SW 1271 (cell line): ENCODE measurements around the gene DCLK2.

Experiments used
- DNase-seq, 2 experiments: peaks; one replicate each; lab custom pipeline; 2025; lab: John Stamatoyannopoulos, UW

Gene DCLK2

DNA sequence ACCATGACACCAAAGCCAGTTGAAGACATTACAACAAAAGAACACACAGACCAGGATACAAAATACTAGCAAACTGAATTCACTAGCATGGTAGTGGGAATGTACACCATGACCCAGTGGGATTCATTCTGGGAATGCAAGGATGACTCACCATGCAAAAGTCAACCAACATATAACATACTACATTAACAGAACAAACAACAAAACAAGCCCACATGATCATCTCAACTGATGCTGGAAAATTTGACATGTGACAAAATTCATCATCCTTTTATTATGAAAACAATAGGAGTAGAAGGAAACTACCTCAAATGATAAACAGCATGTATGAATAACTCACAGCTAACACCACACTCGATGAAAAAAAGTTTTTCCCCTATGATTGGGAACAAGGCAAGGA, 190.2 kb downstream of the DCLK2 start:
- DNase-seq: no peak

DNA sequence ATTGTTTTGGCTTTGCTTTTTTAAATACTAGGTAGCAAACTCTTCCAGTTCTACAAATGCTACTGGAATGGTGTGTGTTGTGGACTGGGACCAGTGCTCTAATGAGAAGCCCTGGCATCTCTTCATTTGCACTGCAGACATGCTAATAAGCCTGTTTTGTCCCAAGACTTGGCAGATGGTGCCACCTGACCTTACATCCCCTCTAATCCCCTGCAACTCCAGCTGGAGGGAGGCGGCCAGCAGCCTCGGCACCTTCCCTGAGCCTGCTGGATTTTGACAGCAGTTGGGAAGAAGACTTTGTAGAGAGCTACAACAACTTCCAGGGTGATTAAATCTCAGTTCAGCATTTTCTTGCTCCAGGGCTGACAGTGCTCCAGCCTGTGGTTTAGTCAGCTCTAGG, 200.0 kb downstream of the DCLK2 start:
- no peak for DNase-seq

DNA sequence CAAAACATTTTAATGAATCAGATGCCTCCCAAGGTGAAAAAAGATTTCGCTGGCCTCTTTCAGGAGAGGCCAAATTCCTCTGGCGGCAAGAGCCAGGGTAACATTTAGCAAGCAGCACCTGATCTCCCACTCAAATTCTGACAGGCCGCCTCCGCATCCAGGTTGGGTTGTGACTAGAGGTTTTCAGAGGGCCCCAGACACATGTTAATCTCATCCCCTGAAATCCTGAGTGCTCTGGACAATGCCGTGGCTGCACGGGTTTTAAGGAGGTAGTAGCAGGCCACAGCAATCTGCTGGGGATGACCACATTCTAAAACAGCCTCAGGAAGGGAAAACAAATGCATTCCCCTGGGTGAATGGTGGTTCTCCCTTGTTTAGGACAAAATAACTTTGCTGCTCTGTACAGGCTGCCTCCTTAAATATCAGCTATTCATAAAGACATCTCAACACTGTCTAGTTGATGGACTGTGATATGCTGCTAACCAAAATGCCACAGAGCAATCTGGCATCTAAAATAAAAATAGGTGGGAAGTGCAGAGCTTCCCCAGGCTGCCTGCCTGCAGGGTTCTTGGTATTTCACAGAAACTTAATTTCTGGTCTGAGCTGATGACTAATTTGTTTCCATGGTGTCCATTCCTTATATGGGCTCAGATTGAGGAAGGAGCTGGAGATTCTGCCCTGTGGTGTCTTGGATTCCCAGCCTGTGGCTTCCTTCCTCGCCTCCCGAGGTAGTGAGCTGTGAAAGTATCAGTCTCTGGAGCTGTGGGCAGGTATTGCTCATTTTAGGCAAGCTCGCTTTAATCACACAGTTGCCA, 202.0 kb downstream of the DCLK2 start:
- DNase-seq: no peak

DNA sequence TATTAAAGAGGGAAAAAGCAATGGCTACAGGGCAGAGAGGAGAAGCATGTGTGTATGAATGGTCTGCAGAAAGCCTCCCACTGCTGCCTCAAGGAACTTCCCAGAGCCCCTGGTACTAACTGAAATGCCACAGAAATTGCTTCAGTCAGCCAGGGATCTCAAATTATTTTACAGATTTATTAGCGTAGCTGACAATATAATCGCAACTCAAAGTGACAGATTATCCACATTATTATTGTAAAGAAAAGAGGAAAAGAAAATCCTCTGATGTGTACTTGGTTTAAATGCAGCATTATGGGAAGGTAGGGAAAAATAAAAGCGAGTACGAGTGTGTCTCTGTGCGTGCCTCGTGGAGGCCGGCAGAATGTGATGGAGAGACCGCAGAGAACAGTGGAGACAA, 202.7 kb downstream of the DCLK2 start:
- DNase-seq: no peak

DNA sequence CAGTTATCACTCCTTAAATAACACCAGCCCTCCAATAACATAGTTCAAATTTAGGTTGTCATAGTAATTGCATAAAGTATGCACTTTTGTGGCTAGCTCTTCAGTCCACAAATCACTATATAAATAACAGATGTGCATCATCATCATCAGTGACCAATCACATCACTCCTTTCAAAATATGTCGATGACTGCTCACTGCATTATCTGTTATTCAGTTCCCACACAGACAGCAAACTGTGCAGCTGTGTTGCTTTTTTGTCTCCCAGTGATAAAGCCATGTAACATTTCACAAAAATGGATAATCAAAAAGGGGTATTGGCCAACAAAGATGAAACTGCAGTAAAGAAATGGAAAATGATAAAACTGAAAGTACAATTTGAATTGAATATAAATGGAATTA, 205.4 kb downstream of the DCLK2 start:
- DNase-seq: no peak

DNA sequence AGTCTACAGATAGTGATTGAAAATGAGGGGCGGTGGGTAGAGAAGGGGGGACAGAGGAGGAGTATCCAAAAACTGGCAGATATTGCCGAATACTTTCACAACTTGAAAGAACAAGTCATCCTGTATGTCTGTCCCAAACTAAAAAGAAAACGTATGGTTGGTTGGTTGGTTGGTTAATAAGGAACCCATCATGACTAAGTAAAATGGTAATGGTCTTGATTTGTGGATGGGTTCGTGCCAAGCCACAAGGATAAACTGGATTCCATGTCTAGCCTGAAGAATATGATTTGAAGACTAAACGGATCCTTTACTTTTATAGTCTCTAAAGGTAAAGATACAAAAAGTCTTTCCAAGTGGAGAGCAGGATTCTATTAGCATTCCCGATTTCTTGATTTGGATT, 208.4 kb downstream of the DCLK2 start:
- DNase-seq: no peak

DNA sequence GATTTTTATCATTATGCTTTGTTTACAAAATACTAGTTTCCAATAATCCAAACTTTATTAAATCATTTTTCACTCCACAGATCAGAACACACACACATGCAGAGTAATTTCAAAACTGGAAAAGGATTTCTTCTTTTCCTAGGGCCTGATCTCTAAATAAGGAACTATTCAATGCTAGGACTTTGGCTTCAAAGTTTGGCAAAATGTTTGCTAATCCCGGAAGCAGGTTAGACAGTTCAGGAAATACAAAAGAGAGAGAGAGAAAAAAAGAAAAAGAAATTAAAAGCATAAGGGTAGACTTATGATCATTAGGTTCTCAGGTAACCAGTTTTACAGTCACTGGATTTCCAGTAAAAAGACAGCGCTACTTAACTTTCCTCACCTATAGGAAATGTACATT, 211.0 kb downstream of the DCLK2 start:
- DNase-seq: no peak

DNA sequence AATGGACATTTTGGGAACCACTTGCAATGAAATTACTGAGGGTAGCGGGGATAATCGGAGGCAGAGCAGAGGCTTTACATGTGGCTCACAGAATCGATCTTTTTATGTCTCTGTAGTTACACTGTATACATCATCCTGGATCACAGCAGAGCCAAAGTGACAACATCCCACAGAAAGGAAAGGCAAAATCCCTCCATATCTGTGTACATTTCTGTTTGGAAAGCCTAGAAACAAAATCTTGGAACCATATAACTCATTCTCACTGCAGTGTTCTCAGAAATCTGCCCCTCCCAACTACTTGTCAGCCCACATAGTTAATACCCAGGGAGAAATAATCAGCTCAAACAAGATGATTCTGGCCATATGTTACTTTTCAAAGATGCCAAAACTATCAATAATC, 211.6 kb downstream of the DCLK2 start:
- DNase-seq: no peak

DNA sequence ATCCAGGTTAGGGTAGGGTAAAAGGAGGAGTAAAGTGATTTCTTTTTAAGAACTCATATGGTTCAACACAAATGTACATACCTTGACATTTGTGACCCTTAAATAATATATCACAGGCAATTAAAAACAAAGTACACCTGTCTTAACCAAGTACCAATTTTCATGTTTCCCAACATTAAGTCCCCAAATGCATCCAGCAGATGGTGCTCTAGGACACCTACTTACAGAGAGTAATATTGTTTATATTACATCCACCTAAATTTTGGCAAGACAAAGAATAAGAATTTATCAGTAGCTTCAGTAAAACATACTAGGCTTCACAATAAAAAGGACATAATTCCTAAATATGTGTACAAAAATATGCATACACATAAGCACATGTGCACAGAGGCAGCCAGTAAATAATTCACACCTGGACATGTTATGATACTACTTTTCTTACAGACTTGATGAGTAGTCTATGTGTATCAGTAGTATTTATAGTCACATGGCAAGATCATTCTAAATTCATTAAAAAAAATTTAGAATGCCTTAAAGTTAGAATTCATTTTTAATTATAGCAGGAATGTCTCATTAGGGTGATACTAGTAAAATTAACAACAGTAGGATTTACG, 219.7 kb downstream of the DCLK2 start:
- peak; percentile 1 to 18 for DNase-seq

DNA sequence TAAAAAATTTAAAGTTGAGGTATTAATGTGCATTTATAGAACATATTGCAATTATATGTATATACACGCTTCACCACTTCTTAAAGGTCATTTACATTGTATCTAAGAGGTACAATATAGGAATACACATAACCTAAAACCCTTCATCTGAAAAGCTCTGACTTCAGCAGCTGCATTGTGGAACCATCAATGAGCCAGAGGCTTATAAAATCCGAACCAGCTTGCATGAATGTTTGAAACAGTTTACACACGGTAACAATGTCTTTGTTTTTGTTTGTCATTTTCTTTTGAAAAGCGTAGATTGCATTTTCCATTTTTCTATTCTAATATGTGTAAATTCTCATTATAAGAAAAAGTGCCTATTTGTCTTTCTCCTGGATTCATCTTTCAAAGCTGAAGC, 221.6 kb downstream of the DCLK2 start:
- no peak for DNase-seq

DNA sequence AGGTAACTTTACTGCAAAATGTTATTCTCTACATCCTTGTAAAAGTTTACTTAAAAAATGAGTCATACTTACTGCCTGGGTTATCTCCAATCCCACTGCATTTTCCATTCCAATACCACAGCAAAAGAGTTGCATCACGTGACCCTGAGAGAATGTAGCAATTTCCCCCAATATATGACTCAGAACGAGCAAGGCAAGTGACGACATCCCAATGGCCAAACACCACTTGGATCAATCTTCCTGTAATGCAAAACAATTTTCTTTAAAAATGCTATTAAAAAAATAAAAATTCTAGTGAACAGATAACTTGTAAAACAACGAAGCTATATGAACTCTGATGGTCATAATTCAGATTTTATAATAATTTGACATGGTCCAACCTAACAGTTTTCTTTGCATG, 224.3 kb downstream of the DCLK2 start:
- DNase-seq: peak; percentile 32 to 69

DNA sequence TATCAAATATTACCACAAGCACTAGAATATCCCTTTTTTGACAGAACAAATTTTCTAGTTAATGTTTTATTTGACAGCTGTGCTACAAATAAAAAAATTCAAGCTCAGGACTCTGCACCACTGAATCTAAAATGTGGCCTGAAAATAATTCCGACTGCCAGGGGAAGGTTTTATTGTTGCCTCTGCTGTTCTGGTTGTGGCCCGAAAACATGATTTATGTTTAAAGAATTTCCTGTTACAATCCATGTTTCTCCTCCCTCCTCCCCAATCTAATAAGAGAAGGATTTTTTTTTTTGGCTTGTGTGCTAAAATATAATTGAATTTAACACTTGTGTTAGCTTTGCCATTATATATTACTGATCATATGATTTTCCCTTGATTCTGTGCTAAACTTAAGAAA, 227.8 kb downstream of the DCLK2 start:
- DNase-seq: peak in 1 of 2 experiments; percentile 48

DNA sequence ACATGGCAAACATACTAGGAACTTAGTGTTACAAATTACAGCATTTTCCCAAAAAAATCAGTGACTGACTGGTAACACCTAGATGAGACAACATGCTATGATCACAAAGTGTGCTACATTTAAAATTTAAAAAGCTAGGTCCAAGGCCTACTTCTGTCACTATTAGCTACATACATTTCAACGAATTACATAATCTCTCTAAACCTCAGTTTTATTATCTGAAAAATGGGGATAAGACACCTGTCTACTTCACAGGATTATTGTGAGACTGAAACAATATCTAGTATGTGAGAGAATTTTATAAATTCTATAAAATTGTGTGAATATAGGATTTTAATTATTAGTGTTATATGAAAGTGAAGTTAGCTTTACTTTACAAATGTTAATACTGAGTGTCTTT, 228.5 kb downstream of the DCLK2 start:
- no peak for DNase-seq
